ENCODE data around the gene ANP32E.
A peak's percentile ranks its signal among the peaks of the same experiment; 100 is the strongest.
"Not testable (repeated sequence)": the region's sequence is repeated elsewhere in the genome, so short reads cannot be mapped to it uniquely, and the experiment has no call there.

Gene ANP32E

DNA sequence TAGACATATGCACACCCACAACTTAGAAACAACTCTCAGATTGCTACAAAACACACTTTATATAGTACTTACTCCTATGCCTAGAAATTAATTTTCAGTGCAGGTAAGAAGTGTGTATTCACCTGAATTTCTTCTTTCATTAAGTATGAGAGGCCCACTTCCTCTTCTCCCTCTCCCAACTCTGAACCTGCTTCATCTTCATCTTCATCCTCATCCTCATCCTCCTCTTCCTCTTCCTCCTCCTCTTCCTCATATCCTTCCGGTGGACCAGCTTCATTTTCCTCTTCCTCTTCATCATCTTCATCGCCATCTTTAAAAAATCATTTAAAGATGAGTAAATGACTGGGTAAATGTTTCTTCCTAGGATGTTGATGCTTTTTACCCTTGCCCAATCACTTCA lies 9.4 kb downstream of the ANP32E start:
- H3K4me3 ChIP-seq (replicated peaks in 1 of 2; ENCODE audit: low read depth in 2 of 2, low read length in 2 of 2), result no peak overlapping the region
- no peak for DNase-seq (ENCODE audit: low read depth in 2 of 2)
- TF ChIP-seq CTCF (IDR thresholded peaks at IDR 0.05; ENCODE audit: low read depth, low read length), result no peak

DNA sequence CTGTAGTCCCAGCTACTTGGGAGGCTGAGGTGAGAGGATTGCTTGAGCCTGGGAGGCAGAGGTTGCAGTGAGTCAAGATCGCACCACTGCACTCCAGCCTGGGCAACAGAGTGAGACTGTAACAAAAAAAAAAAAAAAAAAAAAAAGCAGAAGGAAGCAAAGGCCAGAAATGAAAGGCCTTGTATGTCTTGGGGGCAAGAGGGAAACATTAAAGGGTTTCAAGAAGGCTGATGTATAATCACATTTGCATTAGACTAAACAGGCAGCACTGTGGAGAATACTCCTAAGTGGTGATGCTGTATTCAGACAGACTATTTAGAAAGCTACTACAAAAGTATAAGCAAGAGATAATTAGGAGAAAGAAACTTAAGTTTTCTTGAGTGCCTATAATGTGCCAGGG lies 10.4 kb downstream of the ANP32E start:
- DNase-seq (ENCODE audit: low read depth in 2 of 2), result no peak
- no peak overlapping the region for H3K4me3 ChIP-seq (replicated peaks in 1 of 2; ENCODE audit: low read depth in 2 of 2, low read length in 2 of 2)
- TF ChIP-seq CTCF (IDR thresholded peaks at IDR 0.05; ENCODE audit: low read depth, low read length), result no peak

- no peak for TF ChIP-seq CTCF (IDR thresholded peaks at IDR 0.05; ENCODE audit: low read depth, low read length)
- DNase-seq (ENCODE audit: low read depth in 2 of 2), result no peak
- no peak overlapping the region for H3K4me3 ChIP-seq (replicated peaks in 1 of 2; ENCODE audit: low read depth in 2 of 2, low read length in 2 of 2)
Observed at GRCh38 chr1:150224983-150225382, 10.9 kb downstream of the ANP32E start.

GRCh38 chr1:150221552-150221951 lies 14.4 kb downstream of the ANP32E start:
- peak; percentile 62 for TF ChIP-seq CTCF (IDR thresholded peaks at IDR 0.05; ENCODE audit: low read depth, low read length)
- no peak overlapping the region for H3K4me3 ChIP-seq (replicated peaks in 1 of 2; ENCODE audit: low read depth in 2 of 2, low read length in 2 of 2)
- peak; percentile 58 to 59 for DNase-seq (ENCODE audit: low read depth in 2 of 2)

- H3K4me3 ChIP-seq (replicated peaks in 1 of 2; ENCODE audit: low read depth in 2 of 2, low read length in 2 of 2), result not testable (repeated sequence)
Observed at GRCh38 chr1:150215855-150216254, 20.1 kb downstream of the ANP32E start.

DNA sequence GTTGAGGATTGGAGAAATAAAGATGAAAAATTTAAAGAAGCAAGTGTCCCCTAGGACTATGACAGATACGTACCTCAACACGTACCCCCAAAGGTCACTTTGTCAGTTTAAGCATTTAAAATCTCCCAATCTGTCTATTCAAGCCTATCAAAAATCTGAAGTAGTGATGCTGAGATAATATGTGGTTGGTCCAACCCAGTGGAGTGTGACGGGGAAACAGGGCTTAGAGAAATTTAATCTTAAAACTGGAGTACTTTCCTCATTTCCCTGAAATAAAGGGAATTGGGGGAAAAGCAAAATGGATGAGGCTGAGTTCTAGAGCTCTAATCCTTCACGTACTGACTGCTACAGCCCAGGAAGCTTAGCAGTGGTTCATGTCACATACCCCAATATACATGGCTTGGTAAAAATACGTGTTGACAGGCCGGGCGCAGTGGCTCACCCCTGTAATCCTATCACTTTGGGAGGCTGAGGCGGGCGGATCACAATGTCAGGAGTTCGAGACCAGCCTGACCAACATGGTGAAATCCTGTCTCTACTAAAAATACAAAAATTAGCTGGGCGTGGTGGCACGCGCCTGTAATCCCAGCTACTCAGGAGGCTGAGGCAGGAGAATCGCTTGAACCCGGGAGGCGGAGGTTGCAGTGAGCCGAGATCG lies 21.7 kb downstream of the ANP32E start:
- H3K4me3 ChIP-seq (replicated peaks in 1 of 2; ENCODE audit: low read depth in 2 of 2, low read length in 2 of 2), result peak overlapping the region; percentile 39 to 45
- not testable (repeated sequence) for DNase-seq (ENCODE audit: low read depth in 2 of 2)

More at GRCh38 chr1:150215855-150216254, 20.1 kb downstream of the ANP32E start:
- DNase-seq (ENCODE audit: low read depth in 2 of 2), result not testable (repeated sequence)

GRCh38 chr1:150213170-150214098 lies 22.5 kb downstream of the ANP32E start:
- DNase-seq (ENCODE audit: low read depth in 2 of 2), result peak; percentile 96
- peak overlapping the region; percentile 39 to 45 for H3K4me3 ChIP-seq (replicated peaks in 1 of 2; ENCODE audit: low read depth in 2 of 2, low read length in 2 of 2)
- TF ChIP-seq CTCF (IDR thresholded peaks at IDR 0.05; ENCODE audit: low read depth, low read length), result peak; percentile 22
